ENCODE data around the gene ANO4.

DNA sequence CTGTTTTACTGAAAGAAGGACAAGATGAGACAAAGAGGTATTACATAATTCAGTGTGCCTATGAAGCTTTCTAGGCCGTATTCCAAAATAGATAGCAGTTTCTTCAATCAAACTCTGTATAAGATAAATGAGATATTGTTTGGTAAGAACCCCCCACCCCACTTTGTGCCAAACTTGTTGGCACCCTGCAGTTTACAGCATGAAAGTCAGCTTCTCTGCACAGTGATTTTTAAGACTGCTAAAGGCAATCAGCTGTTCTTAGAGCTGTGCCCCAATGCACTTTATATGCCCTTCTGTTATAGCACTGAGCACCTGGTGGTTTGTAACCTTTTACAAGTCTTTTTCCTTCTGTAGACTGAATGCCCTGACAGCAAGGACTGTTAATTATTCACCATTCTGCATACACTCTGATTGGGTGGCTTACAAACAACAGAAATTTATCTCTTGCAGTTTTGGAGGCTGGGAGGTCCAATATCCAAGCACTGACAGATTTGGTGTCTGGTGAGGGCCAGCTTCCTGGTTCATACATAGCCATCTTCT, 76.7 kb downstream of the ANO4 start:
- TF ChIP-seq, protein P1, sequence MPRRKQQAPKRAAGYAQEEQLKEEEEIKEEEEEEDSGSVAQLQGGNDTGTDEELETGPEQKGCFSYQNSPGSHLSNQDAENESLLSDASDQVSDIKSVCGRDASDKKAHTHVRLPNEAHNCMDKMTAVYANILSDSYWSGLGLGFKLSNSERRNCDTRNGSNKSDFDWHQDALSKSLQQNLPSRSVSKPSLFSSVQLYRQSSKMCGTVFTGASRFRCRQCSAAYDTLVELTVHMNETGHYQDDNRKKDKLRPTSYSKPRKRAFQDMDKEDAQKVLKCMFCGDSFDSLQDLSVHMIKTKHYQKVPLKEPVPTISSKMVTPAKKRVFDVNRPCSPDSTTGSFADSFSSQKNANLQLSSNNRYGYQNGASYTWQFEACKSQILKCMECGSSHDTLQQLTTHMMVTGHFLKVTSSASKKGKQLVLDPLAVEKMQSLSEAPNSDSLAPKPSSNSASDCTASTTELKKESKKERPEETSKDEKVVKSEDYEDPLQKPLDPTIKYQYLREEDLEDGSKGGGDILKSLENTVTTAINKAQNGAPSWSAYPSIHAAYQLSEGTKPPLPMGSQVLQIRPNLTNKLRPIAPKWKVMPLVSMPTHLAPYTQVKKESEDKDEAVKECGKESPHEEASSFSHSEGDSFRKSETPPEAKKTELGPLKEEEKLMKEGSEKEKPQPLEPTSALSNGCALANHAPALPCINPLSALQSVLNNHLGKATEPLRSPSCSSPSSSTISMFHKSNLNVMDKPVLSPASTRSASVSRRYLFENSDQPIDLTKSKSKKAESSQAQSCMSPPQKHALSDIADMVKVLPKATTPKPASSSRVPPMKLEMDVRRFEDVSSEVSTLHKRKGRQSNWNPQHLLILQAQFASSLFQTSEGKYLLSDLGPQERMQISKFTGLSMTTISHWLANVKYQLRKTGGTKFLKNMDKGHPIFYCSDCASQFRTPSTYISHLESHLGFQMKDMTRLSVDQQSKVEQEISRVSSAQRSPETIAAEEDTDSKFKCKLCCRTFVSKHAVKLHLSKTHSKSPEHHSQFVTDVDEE (CRISPR knock-in tag; IDR thresholded peaks at IDR 0.05): no peak
- TF ChIP-seq, protein P2, sequence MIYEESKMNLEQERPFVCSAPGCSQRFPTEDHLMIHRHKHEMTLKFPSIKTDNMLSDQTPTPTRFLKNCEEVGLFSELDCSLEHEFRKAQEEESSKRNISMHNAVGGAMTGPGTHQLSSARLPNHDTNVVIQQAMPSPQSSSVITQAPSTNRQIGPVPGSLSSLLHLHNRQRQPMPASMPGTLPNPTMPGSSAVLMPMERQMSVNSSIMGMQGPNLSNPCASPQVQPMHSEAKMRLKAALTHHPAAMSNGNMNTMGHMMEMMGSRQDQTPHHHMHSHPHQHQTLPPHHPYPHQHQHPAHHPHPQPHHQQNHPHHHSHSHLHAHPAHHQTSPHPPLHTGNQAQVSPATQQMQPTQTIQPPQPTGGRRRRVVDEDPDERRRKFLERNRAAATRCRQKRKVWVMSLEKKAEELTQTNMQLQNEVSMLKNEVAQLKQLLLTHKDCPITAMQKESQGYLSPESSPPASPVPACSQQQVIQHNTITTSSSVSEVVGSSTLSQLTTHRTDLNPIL (CRISPR knock-in tag; IDR thresholded peaks at IDR 0.05; ENCODE audit: low read depth): no peak
- TF ChIP-seq BACH2 (CRISPR knock-in tag; IDR thresholded peaks at IDR 0.05; ENCODE audit: borderline replicate concordance) (no peak), ARNTL (CRISPR knock-in tag; IDR thresholded peaks at IDR 0.05; ENCODE audit: borderline replicate concordance, low read depth) (no peak), TOX (CRISPR knock-in tag; IDR thresholded peaks at IDR 0.05; ENCODE audit: borderline replicate concordance) (no peak)
- TF ChIP-seq, protein P3, sequence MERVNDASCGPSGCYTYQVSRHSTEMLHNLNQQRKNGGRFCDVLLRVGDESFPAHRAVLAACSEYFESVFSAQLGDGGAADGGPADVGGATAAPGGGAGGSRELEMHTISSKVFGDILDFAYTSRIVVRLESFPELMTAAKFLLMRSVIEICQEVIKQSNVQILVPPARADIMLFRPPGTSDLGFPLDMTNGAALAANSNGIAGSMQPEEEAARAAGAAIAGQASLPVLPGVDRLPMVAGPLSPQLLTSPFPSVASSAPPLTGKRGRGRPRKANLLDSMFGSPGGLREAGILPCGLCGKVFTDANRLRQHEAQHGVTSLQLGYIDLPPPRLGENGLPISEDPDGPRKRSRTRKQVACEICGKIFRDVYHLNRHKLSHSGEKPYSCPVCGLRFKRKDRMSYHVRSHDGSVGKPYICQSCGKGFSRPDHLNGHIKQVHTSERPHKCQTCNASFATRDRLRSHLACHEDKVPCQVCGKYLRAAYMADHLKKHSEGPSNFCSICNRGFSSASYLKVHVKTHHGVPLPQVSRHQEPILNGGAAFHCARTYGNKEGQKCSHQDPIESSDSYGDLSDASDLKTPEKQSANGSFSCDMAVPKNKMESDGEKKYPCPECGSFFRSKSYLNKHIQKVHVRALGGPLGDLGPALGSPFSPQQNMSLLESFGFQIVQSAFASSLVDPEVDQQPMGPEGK (CRISPR knock-in tag; IDR thresholded peaks at IDR 0.05; ENCODE audit: borderline replicate concordance): no peak
